HG03575 (cell line): ENCODE measurements around the gene ERLEC1.

Experiments
- ATAC-seq: cut with Tn5 transposase; IDR thresholded peaks from one replicate; pipeline ENCODE4 v1.9.1; 2021; ENCODE audit not compliant: unreplicated experiment, insufficient number of reproducible peaks, low FRiP score; ENCODE audit errors: extremely low read depth

ERLEC1 gene

DNA sequence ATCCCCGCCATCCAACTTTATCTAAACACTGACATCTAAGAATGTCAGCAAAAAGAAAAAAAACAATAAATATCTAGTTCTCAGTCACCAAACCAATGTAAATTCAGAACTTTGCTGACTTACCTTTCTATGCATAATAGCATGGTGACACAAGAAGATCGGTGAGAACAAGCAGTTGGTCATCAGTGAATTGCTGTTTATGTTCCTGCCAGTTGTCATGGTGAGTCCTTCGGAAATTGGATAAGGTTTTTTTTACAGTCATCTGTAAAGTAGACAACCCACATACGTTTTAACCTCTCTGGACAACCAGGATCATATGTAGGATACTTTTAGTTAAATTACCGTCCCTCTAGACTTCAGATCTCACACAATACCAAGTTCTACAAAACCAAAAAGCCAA, 79.1 kb downstream of the ERLEC1 start:
- ATAC-seq, result no peak

GRCh38 chr2:53867169-53867568, 80.3 kb downstream of the ERLEC1 start:
- ATAC-seq, result no peak

GRCh38 chr2:53867773-53868172, 80.9 kb downstream of the ERLEC1 start:
- no peak for ATAC-seq
